Cardiac muscle cell (in vitro differentiated cells and primary cell): ENCODE results near the gene KRT16. TPM values are rescaled to one million over a fixed set of nuclear protein-coding genes. Genes with fewer than 3 reads are reported as not detected.
"Not testable (repeated sequence)": the region's sequence is repeated elsewhere in the genome, so short reads cannot be mapped to it uniquely, and the experiment has no call there.

ENCODE experiments used
- DNase-seq, 2 donors: peaks; one replicate each; pipeline versions ENCODE4 v3.0.0 to v3.0.0-alpha.2; 2010 to 2017; ENCODE audit warnings: low read depth in 1 of 2, low spot score in 1 of 2
- H3K27ac ChIP-seq: fragments of 200-600 bp; sonication (generic); 2 replicates; pipeline ENCODE4 v1.5.1; 2016
- H3K27me3 ChIP-seq: fragments of 200-600 bp; sonication (generic); 2 replicates; pipeline ENCODE4 v1.6.0; 2016; ENCODE audit warnings: control low read depth
- H3K36me3 ChIP-seq: fragments of 200-600 bp; sonication (generic); 2 replicates; pipeline ENCODE4 v1.5.1; 2016; ENCODE audit warnings: control low read depth
- H3K4me1 ChIP-seq: fragments of 200-600 bp; sonication (generic); 2 replicates; pipeline ENCODE4 v1.8.1; 2017; ENCODE audit warnings: low read depth, mild to moderate bottlenecking, mixed run types
- H3K4me3 ChIP-seq: fragments of 200-600 bp; sonication (generic); 2 replicates; pipeline ENCODE4 v1.5.1; 2016; ENCODE audit warnings: mild to moderate bottlenecking
- H3K9me3 ChIP-seq: fragments of 200-600 bp; sonication (generic); 2 replicates; pipeline ENCODE4 v1.5.1; 2017; ENCODE audit warnings: low read depth, mild to moderate bottlenecking, control low read depth
- CTCF ChIP-seq: IDR thresholded peaks from 2 replicates; pipeline ENCODE4 v1.5.1; 2012; ENCODE audit warnings: low read depth, mild to moderate bottlenecking, low read length
- polyA plus RNA-seq: library from polyadenylated mRNA; unstranded; fragments of >200 nt; fragmentation: Nextera tagmentation; extraction: Ambion mirVana; gene quantifications from 2 replicates; pipeline ENCODE4 v1.2.1, GENCODE V29; 2016
- total RNA-seq: library from RNA; depleted of rRNA; stranded (reverse); fragments of >200 nt; gene quantifications from 2 replicates; pipeline ENCODE4 v1.2.3, GENCODE V29; 2016

Gene KRT16
- total and polyA plus RNA-seq, 2 experiments from 2014 or later: 0.16 TPM; not detected in 1

GRCh38 chr17:41578538-41578937 lies 34.0 kb downstream of the KRT16 start:
- Histone ChIP-seq H3K27me3 (no peaks in the 10 kb centered on the region), H3K27ac (no peak overlapping the region), H3K9me3 (no peaks in the 10 kb centered on the region), H3K36me3 (no peaks in the 10 kb centered on the region), H3K4me3 (no peak overlapping the region), H3K4me1 (no peaks in the 10 kb centered on the region)
- no peak for TF ChIP-seq CTCF
- DNase-seq: no peak

- H3K4me1 ChIP-seq, H3K27ac ChIP-seq, H3K4me3 ChIP-seq, H3K9me3 ChIP-seq, H3K36me3 ChIP-seq, DNase-seq, H3K27me3 ChIP-seq: not testable (repeated sequence)
Observed at GRCh38 chr17:41576740-41577139, 35.8 kb downstream of the KRT16 start.

- H3K4me1 ChIP-seq: peaks cover 4% of the 10 kb centered on the region
- no peak overlapping the region for H3K27ac ChIP-seq
- H3K9me3 ChIP-seq: no peaks in the 10 kb centered on the region
- TF ChIP-seq CTCF: no peak
- DNase-seq: no peak
- H3K36me3 ChIP-seq: no peaks in the 10 kb centered on the region
- H3K4me3 ChIP-seq: no peak overlapping the region
- H3K27me3 ChIP-seq: no peaks in the 10 kb centered on the region
Observed at GRCh38 chr17:41575336-41575735, 37.2 kb downstream of the KRT16 start.

GRCh38 chr17:41571561-41572434 lies 40.8 kb downstream of the KRT16 start, which contains the start of gene KRT9:
KRT9 (minus strand) TSS chr17:41572059; CDS start chr17:41571992, 67 bp downstream.
- TF ChIP-seq CTCF: no peak
- H3K27me3 ChIP-seq: no peaks in the 10 kb centered on the region
- no peak within 1 kb of the TSS for H3K4me3 ChIP-seq
- no peaks in the 10 kb centered on the region for H3K36me3 ChIP-seq
- H3K9me3 ChIP-seq: no peaks in the 10 kb centered on the region
- H3K27ac ChIP-seq: no peak within 1 kb of the TSS
- H3K4me1 ChIP-seq: peaks cover 4% of the 10 kb centered on the region
- DNase-seq: no peak

- DNase-seq: no peak
- H3K36me3 ChIP-seq: no peaks in the 10 kb centered on the region
- no peaks in the 10 kb centered on the region for H3K27me3 ChIP-seq
- H3K27ac ChIP-seq: no peak overlapping the region
- H3K9me3 ChIP-seq: no peaks in the 10 kb centered on the region
- H3K4me1 ChIP-seq: peaks cover 8% of the 10 kb centered on the region
- TF ChIP-seq CTCF: no peak
- no peak overlapping the region for H3K4me3 ChIP-seq
Observed at GRCh38 chr17:41567317-41567716, 45.2 kb downstream of the KRT16 start.

GRCh38 chr17:41565338-41565737 lies 47.2 kb downstream of the KRT16 start:
- no peak for TF ChIP-seq CTCF
- H3K4me3 ChIP-seq: no peak overlapping the region
- no peak overlapping the region for H3K27ac ChIP-seq
- peaks cover 8% of the 10 kb centered on the region for H3K4me1 ChIP-seq
- H3K36me3 ChIP-seq: no peaks in the 10 kb centered on the region
- H3K9me3 ChIP-seq: no peaks in the 10 kb centered on the region
- DNase-seq: no peak
- H3K27me3 ChIP-seq: no peaks in the 10 kb centered on the region
